ENCODE data around the gene IDH3B. TPM values are rescaled to one million over a fixed set of nuclear protein-coding genes. Genes with fewer than 3 reads are reported as not detected.
A peak's percentile ranks its signal among the peaks of the same experiment; 100 is the strongest.

Gene IDH3B
- 113 and 116 TPM in 2 replicates for polyA plus RNA-seq (2011; rRNA removed)
- polyA minus RNA-seq (2011; rRNA and poly(A)+ RNA removed), result 89.0 and 95.2 TPM in 2 replicates

GRCh38 chr20:2663887-2664719 is at the start of gene IDH3B:
Gene IDH3B (minus strand): TSS chr20:2664216. CDS start chr20:2664188, 28 bp downstream.
- TF ChIP-seq CTCF (IDR thresholded peaks at IDR 0.05; ENCODE audit: low read depth, low read length), result no peak

GRCh38 chr20:2713285-2713684 is 49.3 kb upstream of the IDH3B start:
- peaks cover 19% of the 10 kb centered on the region for H3K27me3 ChIP-seq (ENCODE audit: control insufficient read depth, insufficient read depth, low read length)
- H3K27ac ChIP-seq (ENCODE audit: low read depth, low read length), result no peak overlapping the region
- POLR2A ChIA-PET, result no interaction called here
- no peaks in the 10 kb centered on the region for H3K9me3 ChIP-seq (ENCODE audit: control insufficient read depth, insufficient read depth, low read length)
- no peak overlapping the region for H3K4me3 ChIP-seq (ENCODE audit: low read depth, low read length)
- CTCF ChIA-PET, result interaction anchor here (0.6 to 1.1 kb wide), 3 partner anchors 9 to 341 kb away, joined by 3 read pairs; no protein-coding TSS in a partner anchor
- no peak for DNase-seq (ENCODE audit: low read depth, low spot score)
- TF ChIP-seq CTCF (IDR thresholded peaks at IDR 0.05; ENCODE audit: low read depth, low read length), result 0 out of 2 replicates have a peak, but pooled peaks have one; percentile 4

More at GRCh38 chr20:2663887-2664719, at the start of gene IDH3B:
- Histone ChIP-seq H3K27ac (ENCODE audit: low read depth, low read length) (peak within 1 kb of the TSS; percentile 93), H3K27me3 (ENCODE audit: control insufficient read depth, insufficient read depth, low read length) (peaks cover 8% of the 10 kb centered on the region), H3K9me3 (ENCODE audit: control insufficient read depth, insufficient read depth, low read length) (no peaks in the 10 kb centered on the region), H3K4me3 (ENCODE audit: low read depth, low read length) (peak within 1 kb of the TSS; percentile 98)
- CTCF ChIA-PET, result no interaction called here
- POLR2A ChIA-PET, result interaction anchor here (0.9 to 3.3 kb wide), 2 partner anchors 12 to 142 kb away, joined by 3 to 30 read pairs; partner anchors contain the start of gene NOP56
- DNase-seq (ENCODE audit: low read depth, low spot score), result peak; percentile 84

GRCh38 chr20:2709205-2709981 is 45.4 kb upstream of the IDH3B start:
- DNase-seq (ENCODE audit: low read depth, low spot score), result no peak
- H3K27me3 ChIP-seq (ENCODE audit: control insufficient read depth, insufficient read depth, low read length), result peaks cover 26% of the 10 kb centered on the region
- no peak overlapping the region for H3K27ac ChIP-seq (ENCODE audit: low read depth, low read length)
- H3K9me3 ChIP-seq (ENCODE audit: control insufficient read depth, insufficient read depth, low read length), result no peaks in the 10 kb centered on the region
- CTCF ChIA-PET, result interaction anchor here (0.6 kb wide), 1 partner anchor 41 kb away, joined by 3 read pairs; no protein-coding TSS in a partner anchor
- no peak overlapping the region for H3K4me3 ChIP-seq (ENCODE audit: low read depth, low read length)
- no peak for TF ChIP-seq CTCF (IDR thresholded peaks at IDR 0.05; ENCODE audit: low read depth, low read length)
- POLR2A ChIA-PET, result no interaction called here

GRCh38 chr20:2708665-2709064 is 44.6 kb upstream of the IDH3B start:
- Histone ChIP-seq H3K27ac (ENCODE audit: low read depth, low read length) (no peak overlapping the region), H3K4me3 (ENCODE audit: low read depth, low read length) (no peak overlapping the region), H3K9me3 (ENCODE audit: control insufficient read depth, insufficient read depth, low read length) (no peaks in the 10 kb centered on the region), H3K27me3 (ENCODE audit: control insufficient read depth, insufficient read depth, low read length) (peaks cover 30% of the 10 kb centered on the region)
- no peak for TF ChIP-seq CTCF (IDR thresholded peaks at IDR 0.05; ENCODE audit: low read depth, low read length)
- CTCF ChIA-PET, result no interaction called here
- POLR2A ChIA-PET, result no interaction called here
- DNase-seq (ENCODE audit: low read depth, low spot score), result no peak
